K562 (cell line): Measurements from ENCODE around the gene PRH1. TPM values are rescaled to one million over a fixed set of nuclear protein-coding genes. Genes with fewer than 3 reads are reported as not detected.

Source experiments
- ATAC-seq: fragments of 200-7000 bp; cut with Tn5 transposase; 3 replicates; pipeline ENCODE4 v1.9.1; 2020; ENCODE audit warnings: moderate library complexity
- BruUV-seq: library from RNA; stranded (reverse); fragments of 400-500 nt; replicated peaks from 2 replicates; lab custom pipeline; 2021; lab: Mats Ljungman, UMichigan
- CTCF ChIA-PET: fragments of 300-600 bp; formaldehyde crosslinking; extraction: SDS; loops from one replicate; lab custom pipeline; 2021; ENCODE audit warnings: low intra/inter-chr PET ratio; lab: Yijun Ruan, JAX
- POLR2A ChIA-PET: fragments of 300-600, 350-650 bp; sonication (Branson Sonifier 250); formaldehyde crosslinking; extraction: SDS; loops from one replicate; lab custom pipeline; 2021; ENCODE audit warnings: antibody characterized with exemption, inconsistent platforms; lab: Yijun Ruan, JAX
- DNase-seq, 4 experiments: peaks; one replicate each; pipeline versions ENCODE4 v3.0.0 to v3.0.0-alpha.2; 2011 to 2018; ENCODE audit warnings: low spot score in 3 of 4, mixed read lengths in 3 of 4; ENCODE audit errors: extremely low read depth in 1 of 4
- FAIRE-seq: peaks from 2 replicates; lab custom pipeline; 2011; peaks lifted over from hg19 to GRCh38; lab: Jason Lieb, UNC
- H2AFZ ChIP-seq: 2 replicates; pipeline ENCODE4 v1.6.0; 2011; ENCODE audit warnings: low read depth, low read length, control low read depth, inconsistent platforms
- H3K27ac ChIP-seq: fragments of 200-600 bp; 3 replicates; pipeline ENCODE4 v1.8.0; 2011; ENCODE audit warnings: low read depth, mild to moderate bottlenecking, control low read depth, inconsistent platforms, low read length, moderate library complexity, mixed read lengths; ENCODE audit errors: extremely low read depth
- H3K27me3 ChIP-seq, 2 experiments: fragments of 300-600 bp in 1 of 2; 2 replicates in 1 of 2; 3 replicates in 1 of 2; pipeline versions ENCODE4 v1.6.0 to v1.8.0; 2011; ENCODE audit warnings: inconsistent platforms in 2 of 2, low read length in 2 of 2, mild to moderate bottlenecking in 1 of 2, mixed read lengths in 1 of 2, moderate library complexity in 1 of 2; ENCODE audit not compliant: control insufficient read depth in 2 of 2, insufficient read depth in 2 of 2
- H3K36me3 ChIP-seq: fragments of 300-600 bp; 3 replicates; pipeline ENCODE4 v1.8.0; 2011; ENCODE audit warnings: mild to moderate bottlenecking, low read length, inconsistent platforms; ENCODE audit not compliant: control insufficient read depth, insufficient read depth
- H3K4me1 ChIP-seq, 2 experiments: fragments of 200-600 bp in 1 of 2; replicated peaks in 1 of 2; 2 replicates in 1 of 2; 3 replicates in 1 of 2; pipeline versions ENCODE4 v1.5.1 to v1.8.0; 2011; ENCODE audit warnings: inconsistent platforms in 2 of 2, low read length in 2 of 2, mild to moderate bottlenecking in 1 of 2, mixed read lengths in 1 of 2, moderate library complexity in 1 of 2; ENCODE audit not compliant: control insufficient read depth in 2 of 2, insufficient read depth in 2 of 2
- H3K4me2 ChIP-seq: 2 replicates; pipeline ENCODE4 v1.6.1; 2011; ENCODE audit warnings: low read length, control low read depth, inconsistent platforms, mixed read lengths; ENCODE audit not compliant: insufficient read depth
- H3K4me3 ChIP-seq: fragments of 200-600 bp; sonication (generic), shearing (Covaris generic); 2 replicates; pipeline ENCODE4 v1.5.1; 2016; ENCODE audit warnings: control low read depth, inconsistent platforms
- H3K79me2 ChIP-seq: fragments of 200-600 bp; 3 replicates; pipeline ENCODE4 v1.8.0; 2011; ENCODE audit warnings: low read length, inconsistent platforms; ENCODE audit not compliant: control insufficient read depth, insufficient read depth
- H3K9ac ChIP-seq, 2 experiments: 2 replicates each; pipeline versions ENCODE4 v1.6.0 to v1.6.1; 2011; ENCODE audit warnings: low read depth in 2 of 2, low read length in 2 of 2, control low read depth in 1 of 2, inconsistent platforms in 1 of 2, mild to moderate bottlenecking in 1 of 2, mixed read lengths in 1 of 2; ENCODE audit not compliant: insufficient read depth in 1 of 2
- H3K9me1 ChIP-seq: one replicate; pipeline ENCODE4 v1.6.0; 2011; ENCODE audit warnings: inconsistent platforms, mild to moderate bottlenecking, low read length, moderate library complexity; ENCODE audit not compliant: control insufficient read depth, insufficient read depth
- H3K9me3 ChIP-seq: replicated peaks from 2 replicates; pipeline ENCODE4 v1.5.1; 2011; ENCODE audit warnings: low read depth, low read length, inconsistent platforms; ENCODE audit not compliant: control insufficient read depth, insufficient read depth
- H4K20me1 ChIP-seq: replicated peaks from 2 replicates; pipeline ENCODE4 v1.6.1; 2011; ENCODE audit warnings: low read length, inconsistent platforms, mixed read lengths; ENCODE audit not compliant: control insufficient read depth, insufficient read depth
- ATF6 ChIP-seq: sonication (generic); formaldehyde crosslinking; IDR thresholded peaks from 2 replicates; pipeline ENCODE4 v1.4.0; 2020; ENCODE audit warnings: mild to moderate bottlenecking, missing genetic modification reagents
- MEF2A ChIP-seq: IDR thresholded peaks from 2 replicates; pipeline ENCODE4 v1.6.1; 2011; ENCODE audit warnings: low read depth, mild to moderate bottlenecking, low read length, moderate library complexity; ENCODE audit not compliant: control insufficient read depth
- MEF2D ChIP-seq: conservative IDR thresholded peaks from 2 replicates; pipeline ENCODE4 v1.6.1; 2016; ENCODE audit warnings: low read depth, missing genetic modification characterization, missing compliant biosample characterization
- TAF1 ChIP-seq: IDR thresholded peaks from 2 replicates; pipeline ENCODE4 v1.6.1; 2011; ENCODE audit warnings: mild to moderate bottlenecking, low read length, moderate library complexity; ENCODE audit not compliant: insufficient read depth, control insufficient read depth, severe bottlenecking; ENCODE audit errors: extremely low read depth
- THRAP3 ChIP-seq: fragments of 450-650 bp; IDR thresholded peaks from 2 replicates; pipeline ENCODE4 v1.6.1; 2016; ENCODE audit warnings: mild to moderate bottlenecking, inconsistent platforms, borderline replicate concordance
- UBTF ChIP-seq, 2 experiments: IDR thresholded peaks; 2 replicates each; pipeline ENCODE4 v1.6.1; 2012; ENCODE audit warnings: improper control_type of control experiment in 2 of 2, low read depth in 2 of 2, low read length in 2 of 2, borderline replicate concordance in 1 of 2
- ZBED1 ChIP-seq: IDR thresholded peaks from 2 replicates; pipeline ENCODE4 v1.6.1; 2014
- WGBS: fragments of 100-300 bp; shearing (Covaris generic); methylation state at CpG from one replicate; pipeline ENCODE4 v1.1.6; 2016; ENCODE audit warnings: low coverage, mixed read lengths; ENCODE audit not compliant: insufficient coverage; ENCODE audit errors: missing lambda C conversion rate; 5-methylcytosine and 5-hydroxymethylcytosine counted together
- in situ Hi-C: fragments of 300-500 bp; cut with MboI; formaldehyde crosslinking; loops from 4 replicates; pipeline ENCODE4 v1.15.0; 2018; ENCODE audit warnings: inconsistent platforms, mixed read lengths
- intact Hi-C: fragments of 100-400 bp; cut with micrococcal nuclease; formaldehyde crosslinking; loops from 2 replicates; pipeline ENCODE4 v1.14.2; 2022
- polyA plus RNA-seq, 8 experiments: library from polyadenylated mRNA; depleted of rRNA in 4 of 8; stranded (reverse) in 5 of 8; unstranded in 3 of 8; fragments of >200 nt; fragmentation: Nextera tagmentation in 2 of 8; fragmentation: Illumina TruSeq in 1 of 8; extraction: Ambion mirVana in 2 of 8; extraction: Trizol in 1 of 8; gene quantifications; 2 replicates each; pipeline versions ENCODE4 v1.2.1 to v1.2.3, GENCODE V29; 2011 to 2014; ENCODE audit warnings: inconsistent platforms in 1 of 8, missing spikeins in 1 of 8
- total RNA-seq, 7 experiments: library from RNA; depleted of rRNA in 6 of 7; stranded (reverse); fragments of >200 nt in 6 of 7; fragmentation: Illumina TruSeq in 2 of 7; extraction: Trizol in 2 of 7; gene quantifications; 2 replicates each; pipeline versions ENCODE4 v1.2.1 to v1.2.3, GENCODE V29; 2011 to 2021; ENCODE audit warnings: low replicate concordance in 1 of 7

Gene PRH1
- total and polyA plus RNA-seq, 9 of the 15 experiments (the other 6 are each of a cell fraction or from before 2014, with no cell fraction given), result 1.2 to 14.2 (median 6.0) TPM

- ChIA-PET POLR2A (no interaction called here), CTCF (no interaction called here)
- Histone ChIP-seq H3K9ac (no peak overlapping the region), H3K79me2 (no peaks in the 10 kb centered on the region), H4K20me1 (no peaks in the 10 kb centered on the region), H3K4me1 (no peaks in the 10 kb centered on the region), H3K27me3 (no peaks in the 10 kb centered on the region), H3K36me3 (no peaks in the 10 kb centered on the region), H3K27ac (no peak overlapping the region), H3K4me2 (no peak overlapping the region), H3K9me1 (no peaks in the 10 kb centered on the region), H3K9me3 (no peaks in the 10 kb centered on the region), H3K4me3 (no peak overlapping the region), H2AFZ (no peak overlapping the region)
- WGBS, result 100% methylated on average over 1 of the region's 1 CpG
- ATAC-seq (no peak), DNase-seq (no peak), FAIRE-seq (no peak)
- TF ChIP-seq ATF6 (CRISPR knock-in tag), result no peak
- intact Hi-C loops (no loop called here), in situ Hi-C loops (no loop called here)
- no TSS peak for BruUV-seq
Observed at GRCh38 chr12:10919809-10920208, 35.8 kb upstream of the PRH1 start.

- FAIRE-seq, result no peak
- in situ Hi-C loops, result no loop called here
Observed at GRCh38 chr12:10910380-10910779, 26.3 kb upstream of the PRH1 start.

More at GRCh38 chr12:10910380-10910779, 26.3 kb upstream of the PRH1 start:
- no peak overlapping the region for H3K4me3 ChIP-seq
- peaks cover 0 to 3% of the 10 kb centered on the region in 2 experiments; a peak in 2 of 5 replicates for H3K4me1 ChIP-seq
- 52% methylated on average over 8 of the region's 8 CpGs for WGBS
- no peak overlapping the region for H3K9ac ChIP-seq
- H4K20me1 ChIP-seq, result no peaks in the 10 kb centered on the region
- intact Hi-C loops, result no loop called here
- H3K9me3 ChIP-seq, result no peaks in the 10 kb centered on the region
- ChIA-PET CTCF (no interaction called here), POLR2A (no interaction called here)
- H3K79me2 ChIP-seq, result no peaks in the 10 kb centered on the region
- H3K9me1 ChIP-seq, result no peaks in the 10 kb centered on the region
- ATAC-seq, result peak; percentile 69
- H3K27me3 ChIP-seq, result no peaks in the 10 kb centered on the region
- DNase-seq, result peak in 2 of 4 experiments; percentile 7 to 52
- H3K36me3 ChIP-seq, result no peaks in the 10 kb centered on the region
- TF ChIP-seq TAF1 (no peak), THRAP3 (no peak), ZBED1 (no peak), MEF2D (tag) (no peak), UBTF (IDR thresholded peaks at IDR 0.05; ENCODE audit: borderline replicate concordance in 1 of 2, low read depth in 2 of 2, low read length in 2 of 2) (no peak), MEF2A (peak; percentile 88)
- H3K27ac ChIP-seq, result no peak overlapping the region
- no peak overlapping the region for H2AFZ ChIP-seq
- no peak overlapping the region for H3K4me2 ChIP-seq
- no TSS peak for BruUV-seq
